Lung (tissue), 12 donors: ENCODE data around the gene DUSP2. TPM values are rescaled to one million over a fixed set of nuclear protein-coding genes. Genes with fewer than 3 reads are reported as not detected.

Source experiments
- ATAC-seq: fragments of 200-7000 bp; cut with Tn5 transposase; one replicate; pipeline ENCODE4 v1.9.1; 2020; ENCODE audit warnings: moderate number of reproducible peaks; ENCODE audit not compliant: insufficient read depth, low FRiP score
- DNase-seq, 3 donors: peaks; one replicate each; pipeline ENCODE4 v3.0.0-alpha.2; 2013 to 2017
- H3K27ac ChIP-seq, 2 donors: one replicate each; pipeline ENCODE4 v1.5.1; 2013; ENCODE audit warnings: mild to moderate bottlenecking in 2 of 2, moderate library complexity in 2 of 2, control low read depth in 1 of 2, inconsistent platforms in 1 of 2, low read depth in 1 of 2, low read length in 1 of 2
- H3K27me3 ChIP-seq, 3 donors: one replicate each; pipeline ENCODE4 v1.5.1; 2013; ENCODE audit warnings: low read length in 2 of 3; ENCODE audit not compliant: control insufficient read depth in 3 of 3, insufficient read depth in 3 of 3
- H3K36me3 ChIP-seq, 4 donors: one replicate each; pipeline ENCODE4 v1.5.1; 2013; ENCODE audit warnings: low read length in 4 of 4, mild to moderate bottlenecking in 1 of 4, moderate library complexity in 1 of 4; ENCODE audit not compliant: control insufficient read depth in 4 of 4, insufficient read depth in 4 of 4
- H3K4me1 ChIP-seq, 5 donors: one replicate each; pipeline ENCODE4 v1.5.1; 2013; ENCODE audit warnings: low read length in 5 of 5, mild to moderate bottlenecking in 2 of 5, moderate library complexity in 1 of 5; ENCODE audit not compliant: control insufficient read depth in 5 of 5, insufficient read depth in 5 of 5
- H3K4me3 ChIP-seq: one replicate; pipeline ENCODE4 v1.5.1; 2013; ENCODE audit warnings: mild to moderate bottlenecking, control low read depth, moderate library complexity
- H3K9ac ChIP-seq, 2 donors: one replicate each; pipeline ENCODE4 v1.5.1; 2013; ENCODE audit warnings: low read length in 2 of 2, control low read depth in 1 of 2; ENCODE audit not compliant: insufficient read depth in 1 of 2
- H3K9me3 ChIP-seq, 4 donors: one replicate each; pipeline ENCODE4 v1.5.1; 2013; ENCODE audit warnings: low read length in 3 of 4, mild to moderate bottlenecking in 1 of 4, moderate library complexity in 1 of 4; ENCODE audit not compliant: control insufficient read depth in 4 of 4, insufficient read depth in 3 of 4
- CTCF ChIP-seq: IDR thresholded peaks from 2 replicates; pipeline ENCODE4 v1.5.1; 2012; ENCODE audit warnings: mild to moderate bottlenecking; ENCODE audit errors: control extremely low read depth, extremely low read depth
- WGBS, 2 donors: extraction: QIAGEN DNeasy Blood & Tissue Kit; methylation state at CpG; one replicate each; pipeline ENCODE4 v1.1.7; 2013; 5-methylcytosine and 5-hydroxymethylcytosine counted together
- polyA plus RNA-seq, 2 donors: library from polyadenylated mRNA; stranded (reverse); fragments of 200-250 nt; gene quantifications; one replicate each; pipeline ENCODE4 v1.2.1, GENCODE V29; 2013
- total RNA-seq, 2 donors: library from RNA; depleted of rRNA in 1 of 2; stranded (reverse); fragments of >200 nt in 1 of 2; gene quantifications; one replicate each; pipeline ENCODE4 v1.2.1, GENCODE V29; 2014 to 2021
- donor health status: control.
- donor health status: control.
- donor health status: Bipolar disorder and iron deficiency.
- donor health status: healthy.
- donor health status: DM: yes; HTN: yes; CAD: no.

Gene DUSP2
- total and polyA plus RNA-seq, 4 donors, result 3.5 to 33.6 (median 5.8) TPM

GRCh38 chr2:96106991-96107707, 38.1 kb downstream of the DUSP2 start:
- H3K27ac ChIP-seq, result no peak overlapping the region
- peaks cover 0 to 2% (median 0%) of the 10 kb centered on the region in 3 donors for H3K27me3 ChIP-seq
- H3K4me1 ChIP-seq, result peaks cover 0 to 12% (median 6%) of the 10 kb centered on the region in 5 donors
- 82 to 89% methylated on average over 9 of the region's 9 CpGs for WGBS, 2 donors
- DNase-seq (no peak), ATAC-seq (no peak)
- peaks cover 0 to 11% (median 3%) of the 10 kb centered on the region in 4 donors for H3K9me3 ChIP-seq
- no peak overlapping the region for H3K4me3 ChIP-seq
- no peaks in the 10 kb centered on the region for H3K36me3 ChIP-seq
- no peak for TF ChIP-seq CTCF
- H3K9ac ChIP-seq, result no peak overlapping the region

- Histone ChIP-seq H3K36me3 (no peaks in the 10 kb centered on the region), H3K27me3 (no peaks in the 10 kb centered on the region), H3K9me3 (peaks cover 0 to 11% (median 3%) of the 10 kb centered on the region in 4 donors), H3K27ac (no peak overlapping the region), H3K9ac (no peak overlapping the region), H3K4me3 (no peak overlapping the region), H3K4me1 (peaks cover 0 to 12% (median 6%) of the 10 kb centered on the region in 5 donors)
- ATAC-seq (no peak), DNase-seq (no peak)
- TF ChIP-seq CTCF, result no peak
- 96 to 98% methylated on average over 8 of the region's 8 CpGs for WGBS, 2 donors
Measured at GRCh38 chr2:96105994-96106715, 39.1 kb downstream of the DUSP2 start.

- peak in 1 of 3 donors; percentile 1 for DNase-seq
- 89 to 92% methylated on average over 3 of the region's 3 CpGs for WGBS, 2 donors
Measured at GRCh38 chr2:96105152-96105915, 39.9 kb downstream of the DUSP2 start.

More at GRCh38 chr2:96105152-96105915, 39.9 kb downstream of the DUSP2 start:
- no peak for TF ChIP-seq CTCF
- Histone ChIP-seq H3K4me1 (peaks cover 0 to 12% (median 6%) of the 10 kb centered on the region in 5 donors), H3K4me3 (no peak overlapping the region), H3K36me3 (no peaks in the 10 kb centered on the region), H3K9ac (no peak overlapping the region), H3K9me3 (peaks cover 0 to 11% (median 3%) of the 10 kb centered on the region in 4 donors), H3K27me3 (no peaks in the 10 kb centered on the region), H3K27ac (no peak overlapping the region)
- no peak for ATAC-seq
